Natural killer cell (primary cell): ENCODE results near the gene TAF4. TPM values are rescaled to one million over a fixed set of nuclear protein-coding genes. Genes with fewer than 3 reads are reported as not detected.

Experiments
- ATAC-seq, 3 donors: fragments of 150-1000 bp in 2 of 3; fragments of 200-7000 bp in 1 of 3; cut with Tn5 transposase; 1 replicate in 1 of 3; 2 replicates in 2 of 3; pipeline ENCODE4 v1.10.0; 2021; ENCODE audit warnings: mild to moderate bottlenecking in 2 of 3, moderate library complexity in 2 of 3
- DNase-seq, 2 donors: peaks; one replicate each; pipeline versions ENCODE4 v3.0.0 to v3.0.0-alpha.2; 2013 to 2021; ENCODE audit warnings: mixed read lengths in 1 of 2
- H3K27ac ChIP-seq: one replicate; pipeline ENCODE4 v1.5.1; 2013; ENCODE audit warnings: mild to moderate bottlenecking, low read length
- H3K27me3 ChIP-seq: one replicate; pipeline ENCODE4 v1.6.1; 2013; ENCODE audit warnings: low read length; ENCODE audit not compliant: control insufficient read depth, insufficient read depth
- H3K36me3 ChIP-seq: one replicate; pipeline ENCODE4 v1.6.1; 2013; ENCODE audit warnings: low read length; ENCODE audit not compliant: control insufficient read depth, insufficient read depth
- H3K4me1 ChIP-seq: one replicate; pipeline ENCODE4 v1.6.1; 2013; ENCODE audit warnings: low read length; ENCODE audit not compliant: control insufficient read depth, insufficient read depth
- H3K4me3 ChIP-seq: one replicate; pipeline ENCODE4 v1.5.1; 2013; ENCODE audit warnings: low read length
- H3K9me3 ChIP-seq: one replicate; pipeline ENCODE4 v1.6.1; 2013; ENCODE audit warnings: low read length; ENCODE audit not compliant: control insufficient read depth, insufficient read depth
- H3K27ac Mint-ChIP-seq, 2 donors: one replicate each; pipeline ENCODE4 v1.8.0; 2022; ENCODE audit warnings: mild to moderate bottlenecking in 2 of 2, mixed read lengths in 2 of 2, moderate library complexity in 1 of 2
- H3K27me3 Mint-ChIP-seq, 2 donors: one replicate each; pipeline ENCODE4 v1.8.0; 2022; ENCODE audit warnings: low read depth in 2 of 2, mixed read lengths in 2 of 2
- H3K36me3 Mint-ChIP-seq: one replicate; pipeline ENCODE4 v1.8.0; 2022; ENCODE audit warnings: mixed read lengths
- H3K4me1 Mint-ChIP-seq, 2 donors: one replicate each; pipeline ENCODE4 v1.8.0; 2022; ENCODE audit warnings: mixed read lengths in 2 of 2
- H3K4me3 Mint-ChIP-seq: one replicate; pipeline ENCODE4 v1.8.0; 2022; ENCODE audit warnings: mild to moderate bottlenecking, moderate library complexity, mixed read lengths
- H3K9me3 Mint-ChIP-seq, 2 donors: one replicate each; pipeline ENCODE4 v1.8.0; 2022; ENCODE audit warnings: mixed read lengths in 2 of 2
- WGBS: methylation state at CpG from one replicate; pipeline ENCODE4 v1.1.7; 2013; ENCODE audit warnings: missing lambda C conversion rate; ENCODE audit not compliant: insufficient coverage; 5-methylcytosine and 5-hydroxymethylcytosine counted together
- intact Hi-C: fragments of 100-400 bp; cut with micrococcal nuclease; formaldehyde crosslinking; loops from one replicate; pipeline ENCODE4 v1.14.2; 2022
- total RNA-seq, 4 donors: library from RNA; stranded (reverse); fragments of 120-200 nt in 1 of 4; gene quantifications; one replicate each; pipeline versions ENCODE4 v1.2.3 to v1.2.4, GENCODE V29; 2013 to 2022
- TF ChIP-seq, protein P1 (sequence below): fragments of 200-600 bp; IDR thresholded peaks from one replicate; pipeline ENCODE4 v1.8.0; 2022; ENCODE audit warnings: antibody characterized with exemption

The TAF4 gene
- total RNA-seq, 3 donors from 2014 or later (not counting 1 experiment from before 2014, with no cell fraction given), result 30.0 to 35.1 (median 30.3) TPM

DNA sequence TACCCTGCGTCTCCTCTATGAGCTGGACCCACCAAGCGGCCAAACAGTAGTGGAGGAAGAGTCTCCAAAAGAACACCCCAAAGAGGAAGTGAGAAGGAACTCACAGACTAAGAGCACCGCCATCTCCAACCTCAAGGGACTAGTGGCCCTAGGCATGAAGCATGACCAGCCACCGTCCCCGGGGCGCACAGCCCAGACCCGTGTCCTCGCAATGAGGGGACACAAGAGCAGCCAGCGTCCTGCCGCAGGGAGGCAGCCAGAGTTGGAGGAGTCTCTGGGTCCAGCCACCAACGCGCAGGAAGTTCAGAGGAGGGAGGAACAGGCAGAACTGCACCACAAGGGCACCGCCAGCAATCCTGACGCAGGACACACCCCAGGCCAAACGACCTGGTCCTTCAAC lies 72.6 kb downstream of the TAF4 start:
- 90% methylated on average over 15 of the region's 15 CpGs for WGBS
- H3K9me3 Mint-ChIP-seq, result peaks cover 6 to 12% of the 10 kb centered on the region in 2 donors
- intact Hi-C loops, result no loop called here
- H3K4me1 Mint-ChIP-seq, result peaks cover 43 to 56% of the 10 kb centered on the region in 2 donors
- H3K27ac Mint-ChIP-seq, result no peak overlapping the region
- ATAC-seq (no peak), DNase-seq (no peak)
- TF ChIP-seq, protein P1, sequence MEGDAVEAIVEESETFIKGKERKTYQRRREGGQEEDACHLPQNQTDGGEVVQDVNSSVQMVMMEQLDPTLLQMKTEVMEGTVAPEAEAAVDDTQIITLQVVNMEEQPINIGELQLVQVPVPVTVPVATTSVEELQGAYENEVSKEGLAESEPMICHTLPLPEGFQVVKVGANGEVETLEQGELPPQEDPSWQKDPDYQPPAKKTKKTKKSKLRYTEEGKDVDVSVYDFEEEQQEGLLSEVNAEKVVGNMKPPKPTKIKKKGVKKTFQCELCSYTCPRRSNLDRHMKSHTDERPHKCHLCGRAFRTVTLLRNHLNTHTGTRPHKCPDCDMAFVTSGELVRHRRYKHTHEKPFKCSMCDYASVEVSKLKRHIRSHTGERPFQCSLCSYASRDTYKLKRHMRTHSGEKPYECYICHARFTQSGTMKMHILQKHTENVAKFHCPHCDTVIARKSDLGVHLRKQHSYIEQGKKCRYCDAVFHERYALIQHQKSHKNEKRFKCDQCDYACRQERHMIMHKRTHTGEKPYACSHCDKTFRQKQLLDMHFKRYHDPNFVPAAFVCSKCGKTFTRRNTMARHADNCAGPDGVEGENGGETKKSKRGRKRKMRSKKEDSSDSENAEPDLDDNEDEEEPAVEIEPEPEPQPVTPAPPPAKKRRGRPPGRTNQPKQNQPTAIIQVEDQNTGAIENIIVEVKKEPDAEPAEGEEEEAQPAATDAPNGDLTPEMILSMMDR, result no peak
- Histone ChIP-seq H3K4me3 (no peak overlapping the region), H3K9me3 (peaks cover 8% of the 10 kb centered on the region), H3K27me3 (no peaks in the 10 kb centered on the region), H3K36me3 (peaks cover 41% of the 10 kb centered on the region), H3K4me1 (peaks cover 27% of the 10 kb centered on the region), H3K27ac (no peak overlapping the region)
- no peaks in the 10 kb centered on the region for H3K27me3 Mint-ChIP-seq
- no peak overlapping the region for H3K4me3 Mint-ChIP-seq
- peaks cover 61% of the 10 kb centered on the region for H3K36me3 Mint-ChIP-seq

DNA sequence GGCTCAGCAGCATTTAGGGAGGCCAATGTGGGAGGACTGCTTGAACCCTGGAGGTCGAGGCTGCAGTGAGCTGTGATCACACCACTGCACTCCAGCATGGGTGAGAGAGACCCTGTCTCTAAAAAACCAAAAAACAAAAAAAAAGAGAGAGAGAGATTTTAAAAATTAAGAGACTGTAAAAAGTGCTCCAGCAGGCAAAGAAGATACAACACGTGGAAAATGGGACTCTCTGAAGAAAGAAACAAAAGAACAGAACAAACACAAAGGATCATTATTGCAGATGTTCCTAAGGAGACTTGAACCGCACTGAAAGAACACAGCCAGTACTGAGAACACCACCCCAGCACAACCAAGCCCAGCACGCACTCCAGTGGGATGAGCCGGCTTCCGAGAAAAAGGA lies 74.2 kb downstream of the TAF4 start:
- H3K4me1 Mint-ChIP-seq, result peaks cover 55 to 61% of the 10 kb centered on the region in 2 donors
- ATAC-seq (no peak), DNase-seq (no peak)
- H3K27ac ChIP-seq, result no peak overlapping the region
- WGBS, result 97% methylated on average over 6 of the region's 6 CpGs
- TF ChIP-seq, protein P1, result no peak
- no peak overlapping the region for H3K4me3 Mint-ChIP-seq
- H3K9me3 ChIP-seq, result peaks cover 9% of the 10 kb centered on the region
- peaks cover 6 to 12% of the 10 kb centered on the region in 2 donors for H3K9me3 Mint-ChIP-seq
- intact Hi-C loops, result no loop called here
- H3K36me3 ChIP-seq, result peaks cover 39% of the 10 kb centered on the region
- no peaks in the 10 kb centered on the region for H3K27me3 Mint-ChIP-seq
- peaks cover 27% of the 10 kb centered on the region for H3K4me1 ChIP-seq
- no peak overlapping the region for H3K4me3 ChIP-seq
- H3K27ac Mint-ChIP-seq, result peak overlapping the region in 1 of 2 donors; percentile 72
- H3K36me3 Mint-ChIP-seq, result peaks cover 55% of the 10 kb centered on the region
- H3K27me3 ChIP-seq, result no peaks in the 10 kb centered on the region

DNA sequence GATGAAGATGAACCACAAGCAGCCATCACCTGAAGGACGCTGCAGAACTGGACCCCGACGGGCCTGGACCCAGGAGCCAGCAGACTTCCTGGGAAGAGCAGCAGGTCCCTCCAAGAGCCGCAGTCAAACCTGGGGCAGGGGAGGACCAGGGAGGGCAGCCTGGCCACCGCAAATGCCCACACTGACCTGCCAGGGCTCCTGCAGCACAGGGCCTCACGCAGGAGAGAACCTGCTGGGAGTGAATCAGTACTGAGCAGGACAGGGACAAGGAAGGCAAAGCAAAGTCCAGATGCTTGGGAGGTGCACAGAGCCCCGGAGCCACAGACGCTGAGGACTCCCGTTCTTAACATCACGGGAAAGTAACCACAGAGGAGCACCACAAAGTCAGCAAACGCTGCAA lies 75.2 kb downstream of the TAF4 start:
- TF ChIP-seq, protein P1, result no peak
- 77% methylated on average over 11 of the region's 11 CpGs for WGBS
- Mint-ChIP-seq H3K27me3 (no peaks in the 10 kb centered on the region), H3K4me1 (peaks cover 51 to 61% of the 10 kb centered on the region in 2 donors), H3K9me3 (peaks cover 6 to 12% of the 10 kb centered on the region in 2 donors), H3K27ac (peak overlapping the region; percentile 72 to 80), H3K36me3 (peaks cover 48% of the 10 kb centered on the region), H3K4me3 (peak overlapping the region; percentile 80)
- Histone ChIP-seq H3K9me3 (peaks cover 17% of the 10 kb centered on the region), H3K27ac (no peak overlapping the region), H3K36me3 (peaks cover 36% of the 10 kb centered on the region), H3K4me3 (no peak overlapping the region), H3K4me1 (peaks cover 30% of the 10 kb centered on the region), H3K27me3 (no peaks in the 10 kb centered on the region)
- no peak for DNase-seq
- no peak for ATAC-seq
- intact Hi-C loops, result no loop called here

DNA sequence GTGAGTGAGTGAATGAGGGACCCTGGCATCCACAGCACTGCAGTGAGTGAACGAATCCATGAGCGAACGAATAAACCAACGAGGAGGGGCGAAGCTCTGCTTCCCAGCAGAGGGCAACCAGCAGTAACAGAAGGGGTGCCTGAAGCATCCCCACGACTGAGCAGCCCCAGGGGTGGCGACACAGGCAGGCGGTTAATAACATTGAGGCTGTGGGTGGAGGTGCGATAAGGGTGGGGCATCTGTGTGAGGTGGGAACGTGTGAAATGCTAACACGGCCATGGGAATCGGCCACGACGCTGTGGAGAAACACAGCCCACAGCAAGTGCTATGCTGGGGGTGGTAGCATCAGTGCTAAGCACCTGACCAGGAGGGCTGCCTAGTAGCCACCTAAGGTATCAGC lies 75.9 kb downstream of the TAF4 start:
- DNase-seq, result peak; percentile 54 to 62
- Mint-ChIP-seq H3K36me3 (peaks cover 43% of the 10 kb centered on the region), H3K27ac (peak overlapping the region; percentile 72 to 80)

More for the DNA sequence above, 75.9 kb downstream of the TAF4 start:
- peak; percentile 90 to 98 (median 96) for ATAC-seq
- Histone ChIP-seq H3K27me3 (no peaks in the 10 kb centered on the region), H3K9me3 (peaks cover 22% of the 10 kb centered on the region), H3K4me3 (no peak overlapping the region), H3K4me1 (peaks cover 36% of the 10 kb centered on the region), H3K27ac (no peak overlapping the region), H3K36me3 (peaks cover 33% of the 10 kb centered on the region)
- no peaks in the 10 kb centered on the region for H3K27me3 Mint-ChIP-seq
- H3K9me3 Mint-ChIP-seq, result peaks cover 6 to 12% of the 10 kb centered on the region in 2 donors
- TF ChIP-seq, protein P1, result no peak
- intact Hi-C loops, result no loop called here
- peak overlapping the region; percentile 80 for H3K4me3 Mint-ChIP-seq
- peaks cover 52 to 56% of the 10 kb centered on the region in 2 donors for H3K4me1 Mint-ChIP-seq
- WGBS, result 53% methylated on average over 14 of the region's 14 CpGs
